Fibroblast of pulmonary artery (primary cell): ENCODE results near the gene WDR27.

Experiments
- DNase-seq: peaks from one replicate; pipeline ENCODE4 v3.0.0-alpha.2; 2010; ENCODE audit warnings: low read depth
- H3K4me3 ChIP-seq: replicated peaks from 2 replicates; pipeline ENCODE4 v1.5.1; 2011; ENCODE audit warnings: low read depth, mild to moderate bottlenecking, control low read depth, low read length, moderate library complexity
- CTCF ChIP-seq: IDR thresholded peaks from 2 replicates; pipeline ENCODE4 v1.5.1; 2011; ENCODE audit warnings: mild to moderate bottlenecking, control low read depth, low read length, inconsistent platforms; ENCODE audit errors: missing control alignments

WDR27 gene

GRCh38 chr6:169583886-169584541 is 117.8 kb downstream of the WDR27 start:
- no peak overlapping the region for H3K4me3 ChIP-seq
- no peak for DNase-seq
- no peak for TF ChIP-seq CTCF

DNA sequence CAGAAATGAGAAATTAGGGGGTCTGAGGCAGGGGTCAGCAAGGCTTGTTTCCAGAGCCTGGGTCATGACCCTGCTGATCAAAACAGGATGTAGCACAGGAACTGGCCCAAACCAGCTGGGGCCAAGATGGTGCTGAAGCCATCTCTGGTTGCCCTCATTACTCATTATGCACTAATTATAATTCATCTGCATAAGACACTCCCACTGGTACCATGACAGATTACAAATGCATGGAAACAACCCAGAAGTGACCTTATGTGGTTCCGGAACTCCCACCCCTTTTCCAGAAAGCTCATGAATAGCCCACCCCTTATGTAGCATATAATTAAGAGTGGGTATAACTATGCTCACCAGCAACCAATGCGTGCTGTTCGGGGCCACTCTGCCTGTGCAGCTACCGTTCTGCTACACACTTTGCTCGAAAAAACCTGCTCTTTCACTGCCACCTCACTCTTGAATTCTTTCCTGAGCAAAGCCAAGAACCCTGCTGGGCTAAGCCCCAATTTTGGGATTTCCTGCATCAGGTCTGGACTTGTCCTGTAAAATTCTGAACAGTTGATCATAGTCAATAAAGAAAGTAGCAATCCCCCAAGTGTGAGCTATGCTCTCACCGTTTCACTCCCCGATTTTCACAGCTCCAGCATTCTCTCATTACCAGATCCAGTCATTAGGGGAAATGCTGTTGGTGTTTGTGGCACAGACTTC is 122.3 kb downstream of the WDR27 start:
- no peak for DNase-seq
- H3K4me3 ChIP-seq: no peak overlapping the region
- no peak for TF ChIP-seq CTCF

GRCh38 chr6:169577974-169578373 is 123.9 kb downstream of the WDR27 start:
- no peak for TF ChIP-seq CTCF
- DNase-seq: no peak
- H3K4me3 ChIP-seq: no peak overlapping the region

- no peak for DNase-seq
- TF ChIP-seq CTCF: no peak
- no peak overlapping the region for H3K4me3 ChIP-seq
Measured at GRCh38 chr6:169577236-169577635, 124.6 kb downstream of the WDR27 start.

DNA sequence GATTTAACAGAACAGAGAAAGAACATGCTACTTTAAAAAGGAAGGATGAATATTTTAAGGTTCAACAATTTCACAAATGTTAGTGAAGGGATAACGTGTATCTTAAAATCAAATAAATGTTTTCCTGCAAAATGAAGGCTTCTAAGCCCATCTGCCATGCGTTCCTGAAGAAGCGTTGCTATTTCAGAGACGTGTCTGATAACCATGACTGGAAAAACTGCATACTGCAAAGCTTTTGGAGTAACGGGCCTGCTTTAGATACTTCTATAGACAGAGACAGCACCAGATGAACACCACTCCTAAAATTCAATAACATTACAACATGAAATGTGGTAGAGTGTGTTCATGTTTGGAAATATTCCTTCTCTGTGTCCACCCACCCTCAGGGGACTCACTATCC is 126.0 kb downstream of the WDR27 start:
- H3K4me3 ChIP-seq: no peak overlapping the region
- DNase-seq: no peak
- TF ChIP-seq CTCF: no peak

GRCh38 chr6:169575365-169575764 is 126.5 kb downstream of the WDR27 start:
- no peak for DNase-seq
- no peak for TF ChIP-seq CTCF
- no peak overlapping the region for H3K4me3 ChIP-seq

- DNase-seq: no peak
- no peak for TF ChIP-seq CTCF
- H3K4me3 ChIP-seq: no peak overlapping the region
Measured at GRCh38 chr6:169574420-169574819, 127.4 kb downstream of the WDR27 start.
